ENCODE data around the gene PFKL. TPM values are rescaled to one million over a fixed set of nuclear protein-coding genes. Genes with fewer than 3 reads are reported as not detected.

PFKL gene
- total RNA-seq, 1 experiment from 2014 or later = 67.5 TPM

GRCh38 chr21:44329086-44329889 is 29.4 kb downstream of the PFKL start:
- Histone ChIP-seq H3K4me3 (no peak overlapping the region), H3F3A (ENCODE audit: insufficient read depth, low read depth) (peaks cover 2% of the 10 kb centered on the region; the same call in 1 of the 2 replicates), H2AFZ (no peak overlapping the region), H3K79me2 (ENCODE audit: low read depth) (no peaks in the 10 kb centered on the region), H3K4me2 (no peak overlapping the region), H3K27ac (no peak overlapping the region), H3K9me2 (ENCODE audit: insufficient read depth) (no peaks in the 10 kb centered on the region), H3K36me3 (ENCODE audit: low read depth) (no peaks in the 10 kb centered on the region), H4K20me1 (ENCODE audit: insufficient read depth) (no peaks in the 10 kb centered on the region), H3K27me3 (ENCODE audit: insufficient read depth, low read depth) (no peaks in the 10 kb centered on the region), H3K4me1 (replicated peaks; ENCODE audit: insufficient read depth) (no peaks in the 10 kb centered on the region), H3K9me3 (ENCODE audit: insufficient read depth, low read depth) (no peaks in the 10 kb centered on the region)
- no peak for DNase-seq
- TF ChIP-seq EZH2 (IDR thresholded peaks at IDR 0.05; ENCODE audit: low read depth) = no peak
- TF ChIP-seq, protein P1, sequence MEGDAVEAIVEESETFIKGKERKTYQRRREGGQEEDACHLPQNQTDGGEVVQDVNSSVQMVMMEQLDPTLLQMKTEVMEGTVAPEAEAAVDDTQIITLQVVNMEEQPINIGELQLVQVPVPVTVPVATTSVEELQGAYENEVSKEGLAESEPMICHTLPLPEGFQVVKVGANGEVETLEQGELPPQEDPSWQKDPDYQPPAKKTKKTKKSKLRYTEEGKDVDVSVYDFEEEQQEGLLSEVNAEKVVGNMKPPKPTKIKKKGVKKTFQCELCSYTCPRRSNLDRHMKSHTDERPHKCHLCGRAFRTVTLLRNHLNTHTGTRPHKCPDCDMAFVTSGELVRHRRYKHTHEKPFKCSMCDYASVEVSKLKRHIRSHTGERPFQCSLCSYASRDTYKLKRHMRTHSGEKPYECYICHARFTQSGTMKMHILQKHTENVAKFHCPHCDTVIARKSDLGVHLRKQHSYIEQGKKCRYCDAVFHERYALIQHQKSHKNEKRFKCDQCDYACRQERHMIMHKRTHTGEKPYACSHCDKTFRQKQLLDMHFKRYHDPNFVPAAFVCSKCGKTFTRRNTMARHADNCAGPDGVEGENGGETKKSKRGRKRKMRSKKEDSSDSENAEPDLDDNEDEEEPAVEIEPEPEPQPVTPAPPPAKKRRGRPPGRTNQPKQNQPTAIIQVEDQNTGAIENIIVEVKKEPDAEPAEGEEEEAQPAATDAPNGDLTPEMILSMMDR (conservative IDR thresholded peaks at IDR 0.05) = no peak
- POLR2A ChIA-PET (ENCODE audit: unreplicated experiment) = interaction anchor here (0.7 kb wide), 1 partner anchor 153 kb away, joined by 4 read pairs; no protein-coding TSS in a partner anchor
- CTCF ChIA-PET = no interaction called here
- no TSS peak for BruUV-seq (replicated peaks)
- intact Hi-C loops (cut with micrococcal nuclease; ENCODE audit: unreplicated experiment) = no loop called here

GRCh38 chr21:44329971-44330681 is 30.3 kb downstream of the PFKL start:
- no peaks in the 10 kb centered on the region for H4K20me1 ChIP-seq (ENCODE audit: insufficient read depth)
- H3F3A ChIP-seq (ENCODE audit: insufficient read depth, low read depth) = peaks cover 2% of the 10 kb centered on the region; the same call in 1 of the 2 replicates
- TF ChIP-seq EZH2 (IDR thresholded peaks at IDR 0.05; ENCODE audit: low read depth) = no peak
- TF ChIP-seq, protein P1 (conservative IDR thresholded peaks at IDR 0.05) = no peak
- no TSS peak for BruUV-seq (replicated peaks)
- H3K4me1 ChIP-seq (replicated peaks; ENCODE audit: insufficient read depth) = no peaks in the 10 kb centered on the region
- POLR2A ChIA-PET (ENCODE audit: unreplicated experiment) = interaction anchor here (0.7 kb wide), 1 partner anchor 152 kb away, joined by 4 read pairs; no protein-coding TSS in a partner anchor
- DNase-seq = no peak
- CTCF ChIA-PET = no interaction called here
- H3K9me3 ChIP-seq (ENCODE audit: insufficient read depth, low read depth) = no peaks in the 10 kb centered on the region
- H3K27me3 ChIP-seq (ENCODE audit: insufficient read depth, low read depth) = no peaks in the 10 kb centered on the region
- H3K36me3 ChIP-seq (ENCODE audit: low read depth) = no peaks in the 10 kb centered on the region
- H3K79me2 ChIP-seq (ENCODE audit: low read depth) = no peaks in the 10 kb centered on the region
- intact Hi-C loops (cut with micrococcal nuclease; ENCODE audit: unreplicated experiment) = no loop called here
- H3K27ac ChIP-seq = no peak overlapping the region
- no peak overlapping the region for H3K4me2 ChIP-seq
- no peak overlapping the region for H2AFZ ChIP-seq
- no peaks in the 10 kb centered on the region for H3K9me2 ChIP-seq (ENCODE audit: insufficient read depth)
- no peak overlapping the region for H3K4me3 ChIP-seq

GRCh38 chr21:44330698-44331097 is 30.8 kb downstream of the PFKL start:
- Histone ChIP-seq H3K4me3 (no peak overlapping the region), H3K4me1 (replicated peaks; ENCODE audit: insufficient read depth) (no peaks in the 10 kb centered on the region), H3K9me3 (ENCODE audit: insufficient read depth, low read depth) (no peaks in the 10 kb centered on the region), H3K9me2 (ENCODE audit: insufficient read depth) (no peaks in the 10 kb centered on the region), H3K36me3 (ENCODE audit: low read depth) (no peaks in the 10 kb centered on the region), H3K27ac (no peak overlapping the region), H3F3A (ENCODE audit: insufficient read depth, low read depth) (peaks cover 2% of the 10 kb centered on the region; the same call in 1 of the 2 replicates), H3K79me2 (ENCODE audit: low read depth) (no peaks in the 10 kb centered on the region), H4K20me1 (ENCODE audit: insufficient read depth) (no peaks in the 10 kb centered on the region), H2AFZ (no peak overlapping the region), H3K4me2 (no peak overlapping the region), H3K27me3 (ENCODE audit: insufficient read depth, low read depth) (no peaks in the 10 kb centered on the region)
- TF ChIP-seq EZH2 (IDR thresholded peaks at IDR 0.05; ENCODE audit: low read depth) = no peak
- TF ChIP-seq, protein P1 (conservative IDR thresholded peaks at IDR 0.05) = no peak
- no peak for DNase-seq
- BruUV-seq (replicated peaks) = no TSS peak
- intact Hi-C loops (cut with micrococcal nuclease; ENCODE audit: unreplicated experiment) = no loop called here
- POLR2A ChIA-PET (ENCODE audit: unreplicated experiment) = no interaction called here
- CTCF ChIA-PET = no interaction called here

Data from PC-9 (cell line).